PC-3 (cell line): ENCODE results near the gene RASAL1. TPM values are rescaled to one million over a fixed set of nuclear protein-coding genes. Genes with fewer than 3 reads are reported as not detected.

ENCODE experiments used
- ATAC-seq: fragments of 200-7000 bp; cut with Tn5 transposase; 2 replicates; pipeline ENCODE4 v1.9.1; 2020; ENCODE audit warnings: mild to moderate bottlenecking, moderate library complexity
- BruUV-seq: library from RNA; stranded (reverse); fragments of 400-500 nt; replicated peaks from 2 replicates; lab custom pipeline; 2021; lab: Mats Ljungman, UMichigan
- CTCF ChIA-PET: fragments of 300-600 bp; sonication (Branson Sonifier 250); formaldehyde crosslinking; loops from one replicate; lab custom pipeline; 2022; ENCODE audit warnings: antibody characterized with exemption; lab: Charles Lee
- POLR2A ChIA-PET: fragments of 300-600 bp; sonication (Branson Sonifier 250); formaldehyde crosslinking; loops from one replicate; lab custom pipeline; 2022; ENCODE audit warnings: antibody characterized with exemption; ENCODE audit not compliant: unreplicated experiment; lab: Charles Lee
- DNase-seq: peaks from one replicate; pipeline ENCODE4 v3.0.0-alpha.2; 2015
- H2AFZ ChIP-seq: fragments of 300-600 bp; sonication (generic); 2 replicates; pipeline ENCODE4 v1.6.0; 2016; ENCODE audit warnings: antibody characterized with exemption, low read length
- H3F3A ChIP-seq: fragments of 300-600 bp; sonication (generic); one replicate; pipeline ENCODE4 v1.6.0; 2017; ENCODE audit warnings: antibody characterized with exemption, low read length, control low read depth, mild to moderate bottlenecking; ENCODE audit not compliant: unreplicated experiment
- H3K27ac ChIP-seq: fragments of 300-600 bp; sonication (generic); 2 replicates; pipeline ENCODE4 v1.5.1; 2016; ENCODE audit warnings: mild to moderate bottlenecking, low read length
- H3K27me3 ChIP-seq: fragments of 300-600 bp; sonication (generic); 2 replicates; pipeline ENCODE4 v1.6.1; 2016; ENCODE audit warnings: low read length, mixed read lengths
- H3K36me3 ChIP-seq: fragments of 300-600 bp; sonication (generic); 2 replicates; pipeline ENCODE4 v1.6.1; 2016; ENCODE audit warnings: low read depth, mixed run types, low read length, mixed read lengths
- H3K4me1 ChIP-seq: fragments of 300-600 bp; sonication (generic); 2 replicates; pipeline ENCODE4 v1.5.1; 2016; ENCODE audit warnings: low read length; ENCODE audit not compliant: insufficient read depth
- H3K4me2 ChIP-seq: fragments of 300-600 bp; sonication (generic); 2 replicates; pipeline ENCODE4 v1.6.0; 2016; ENCODE audit warnings: low read length
- H3K4me3 ChIP-seq: fragments of 300-600 bp; sonication (generic); 2 replicates; pipeline ENCODE4 v1.5.1; 2016; ENCODE audit warnings: mild to moderate bottlenecking, low read length, mixed read lengths
- H3K79me2 ChIP-seq: fragments of 300-600 bp; sonication (generic); 2 replicates; pipeline ENCODE4 v1.6.1; 2017; ENCODE audit warnings: low read length, mixed read lengths
- H3K9ac ChIP-seq: fragments of 300-600 bp; sonication (generic); 2 replicates; pipeline ENCODE4 v1.6.0; 2016; ENCODE audit warnings: mild to moderate bottlenecking, low read length
- H3K9me2 ChIP-seq: fragments of 300-600 bp; sonication (generic); replicated peaks from 2 replicates; pipeline ENCODE4 v1.6.1; 2016; ENCODE audit warnings: mixed run types, low read length, mixed read lengths
- H3K9me3 ChIP-seq: fragments of 300-600 bp; sonication (generic); 2 replicates; pipeline ENCODE4 v1.6.1; 2016; ENCODE audit warnings: low read length, mixed read lengths
- H4K20me1 ChIP-seq: fragments of 300-600 bp; sonication (generic); 2 replicates; pipeline ENCODE4 v1.6.1; 2016; ENCODE audit warnings: low read length, mixed read lengths
- CTCF ChIP-seq: fragments of 300-600 bp; sonication (generic); conservative IDR thresholded peaks from 2 replicates; pipeline ENCODE4 v1.5.1; 2017; ENCODE audit warnings: antibody characterized with exemption, low read depth, mild to moderate bottlenecking, low read length
- EZH2 ChIP-seq: fragments of 300-600 bp; sonication (generic); IDR thresholded peaks from one replicate; pipeline ENCODE4 v1.6.1; 2017; ENCODE audit warnings: antibody characterized with exemption, mild to moderate bottlenecking, low read length; ENCODE audit not compliant: unreplicated experiment
- EZH2phosphoT487 ChIP-seq: fragments of 300-600 bp; sonication (generic); IDR thresholded peaks from 2 replicates; pipeline ENCODE4 v1.6.1; 2018; ENCODE audit warnings: mild to moderate bottlenecking, antibody characterized with exemption, low read length, borderline replicate concordance
- intact Hi-C: fragments of 100-400 bp; cut with micrococcal nuclease; formaldehyde crosslinking; loops from 2 replicates; pipeline ENCODE4 v1.9.0; 2023
- total RNA-seq: library from RNA; depleted of rRNA; stranded (reverse); fragments of >200 nt; gene quantifications from 2 replicates; pipeline ENCODE4 v1.2.3, GENCODE V29; 2014

Gene RASAL1
- total RNA-seq, 1 experiment from 2014 or later: 0.66 TPM

- intact Hi-C loops: no loop called here
- no peak for ATAC-seq
- Histone ChIP-seq H3K36me3 (no peaks in the 10 kb centered on the region), H2AFZ (no peak overlapping the region), H3K9ac (no peak overlapping the region), H3K27me3 (no peaks in the 10 kb centered on the region), H3F3A (no peaks in the 10 kb centered on the region), H3K9me3 (no peaks in the 10 kb centered on the region), H3K4me1 (peaks cover 7% of the 10 kb centered on the region), H4K20me1 (no peaks in the 10 kb centered on the region), H3K9me2 (no peaks in the 10 kb centered on the region), H3K79me2 (no peaks in the 10 kb centered on the region), H3K4me3 (no peak overlapping the region), H3K4me2 (no peak overlapping the region), H3K27ac (no peak overlapping the region)
- POLR2A ChIA-PET: no interaction called here
- no peak for TF ChIP-seq CTCF
- TF ChIP-seq EZH2: no peak
- no peak for TF ChIP-seq EZH2phosphoT487
- CTCF ChIA-PET: no interaction called here
- BruUV-seq: no TSS peak
- no peak for DNase-seq
Measured at GRCh38 chr12:113067987-113068935, 67.3 kb downstream of the RASAL1 start.

DNA sequence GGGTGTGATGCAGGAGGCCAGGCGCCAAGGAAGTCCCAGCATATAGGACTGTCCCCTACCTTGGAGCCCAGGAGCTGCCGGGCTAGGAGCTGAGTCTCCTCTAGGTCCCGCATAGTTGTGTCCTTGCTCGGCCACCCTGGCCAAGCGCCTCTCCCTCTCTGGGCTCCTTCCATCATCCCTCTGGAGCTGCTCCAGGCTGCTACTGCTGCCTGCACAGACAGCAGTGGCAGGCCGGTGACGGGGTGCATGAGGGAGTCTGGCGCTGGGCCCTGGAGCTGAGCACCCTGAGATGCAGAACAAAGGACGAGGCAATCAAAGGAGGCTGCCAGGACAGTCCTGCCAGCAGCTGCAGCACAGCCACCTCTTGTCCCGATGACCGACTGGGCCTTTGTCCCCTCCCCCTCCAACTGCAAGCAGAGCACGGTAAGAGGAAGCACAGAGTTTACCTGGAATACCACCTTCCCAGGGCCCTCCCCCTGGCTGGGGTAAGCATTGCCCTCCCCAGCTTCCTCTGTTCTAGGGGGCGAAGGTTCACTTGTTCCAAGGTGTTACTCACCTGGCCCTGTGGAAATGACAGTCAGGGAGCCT, 68.7 kb downstream of the RASAL1 start:
- CTCF ChIA-PET: no interaction called here
- DNase-seq (no peak), ATAC-seq (no peak)
- TF ChIP-seq EZH2phosphoT487: no peak
- TF ChIP-seq CTCF: no peak
- no peak for TF ChIP-seq EZH2
- no peaks in the 10 kb centered on the region for H3K9me3 ChIP-seq
- H3K4me2 ChIP-seq: no peak overlapping the region
- H3K9ac ChIP-seq: no peak overlapping the region
- BruUV-seq: no TSS peak
- no peak overlapping the region for H3K4me3 ChIP-seq
- intact Hi-C loops: no loop called here
- H2AFZ ChIP-seq: no peak overlapping the region
- POLR2A ChIA-PET: no interaction called here
- peaks cover 2% of the 10 kb centered on the region; the same call in 1 of the 2 replicates for H3K4me1 ChIP-seq
- H3K36me3 ChIP-seq: no peaks in the 10 kb centered on the region
- H3K27me3 ChIP-seq: 0 out of 2 replicates have a peak, but pooled peaks cover 4% of the 10 kb centered on the region
- H3K9me2 ChIP-seq: no peaks in the 10 kb centered on the region
- H3F3A ChIP-seq: no peaks in the 10 kb centered on the region
- no peaks in the 10 kb centered on the region for H4K20me1 ChIP-seq
- H3K27ac ChIP-seq: no peak overlapping the region
- no peaks in the 10 kb centered on the region for H3K79me2 ChIP-seq
